Measurements from ENCODE around the gene ARL10. TPM values are rescaled to one million over a fixed set of nuclear protein-coding genes. Genes with fewer than 3 reads are reported as not detected.

ARL10 gene
- total RNA-seq, 1 donor from 2014 or later: 14.5 TPM

DNA sequence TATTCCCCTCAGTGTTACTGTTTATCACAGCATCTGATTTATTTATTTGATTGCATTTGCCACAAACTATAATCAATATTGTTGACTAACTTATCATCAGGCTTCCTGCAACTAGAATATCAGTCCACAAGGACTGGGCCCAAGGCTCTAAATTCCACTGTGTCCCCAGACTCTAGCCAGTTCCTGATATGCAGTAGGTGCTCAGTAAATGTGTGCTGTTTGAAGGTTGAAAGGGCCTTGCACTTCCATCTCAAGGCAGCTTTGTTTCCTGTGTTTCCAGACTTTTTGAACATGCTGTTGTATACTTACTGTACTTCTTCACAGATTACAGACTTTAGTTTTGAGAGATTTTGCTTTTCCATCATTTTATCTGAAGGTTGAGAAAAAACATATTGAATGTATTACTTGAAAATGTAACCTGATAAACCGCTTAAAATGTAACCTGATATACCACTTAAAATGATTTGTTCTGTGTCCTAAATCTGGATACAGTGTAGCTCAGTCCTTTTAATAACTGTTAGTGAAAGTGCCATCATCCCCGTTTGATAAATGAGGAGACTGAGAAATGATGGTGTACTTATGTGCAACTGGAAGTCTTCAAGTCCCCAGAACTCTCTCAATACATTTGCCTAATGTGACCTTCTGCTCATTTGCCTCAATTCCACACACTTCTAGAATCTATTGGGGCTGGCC, 22.4 kb upstream of the ARL10 start:
- H3K27me3 Mint-ChIP-seq (ENCODE audit: unreplicated experiment): peaks cover 5% of the 10 kb centered on the region

DNA sequence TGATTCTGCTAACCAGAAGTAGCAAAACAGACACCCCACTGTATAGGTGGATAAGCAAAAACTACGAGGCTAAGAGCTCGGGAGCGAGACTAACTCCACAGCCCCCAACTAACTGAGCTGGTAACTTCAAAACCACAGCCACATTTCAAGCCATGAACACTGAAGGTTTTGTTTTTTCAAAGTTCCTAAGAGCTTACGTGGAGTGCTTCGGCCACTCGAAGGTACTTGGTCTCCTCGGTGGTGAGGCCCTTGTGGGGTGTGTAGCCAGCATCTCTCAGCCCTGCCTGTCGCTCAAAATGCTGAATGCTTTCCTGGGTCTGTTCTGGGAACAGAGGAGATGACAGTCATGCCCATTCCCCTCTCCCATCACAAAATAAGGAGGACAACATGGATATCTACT, 14.9 kb upstream of the ARL10 start:
- H3K36me3 Mint-ChIP-seq (ENCODE audit: low read depth, unreplicated experiment): peaks cover 58% of the 10 kb centered on the region

More for the DNA sequence above, 22.4 kb upstream of the ARL10 start:
- Mint-ChIP-seq H3K9me3 (ENCODE audit: unreplicated experiment) (no peaks in the 10 kb centered on the region), H3K27ac (ENCODE audit: unreplicated experiment) (no peak overlapping the region), H3K4me3 (ENCODE audit: unreplicated experiment) (no peak overlapping the region), H3K36me3 (ENCODE audit: low read depth, unreplicated experiment) (peaks cover 8% of the 10 kb centered on the region), H3K4me1 (ENCODE audit: unreplicated experiment) (no peaks in the 10 kb centered on the region)
- no peak for DNase-seq (ENCODE audit: low spot score)
- TF ChIP-seq, protein P1, sequence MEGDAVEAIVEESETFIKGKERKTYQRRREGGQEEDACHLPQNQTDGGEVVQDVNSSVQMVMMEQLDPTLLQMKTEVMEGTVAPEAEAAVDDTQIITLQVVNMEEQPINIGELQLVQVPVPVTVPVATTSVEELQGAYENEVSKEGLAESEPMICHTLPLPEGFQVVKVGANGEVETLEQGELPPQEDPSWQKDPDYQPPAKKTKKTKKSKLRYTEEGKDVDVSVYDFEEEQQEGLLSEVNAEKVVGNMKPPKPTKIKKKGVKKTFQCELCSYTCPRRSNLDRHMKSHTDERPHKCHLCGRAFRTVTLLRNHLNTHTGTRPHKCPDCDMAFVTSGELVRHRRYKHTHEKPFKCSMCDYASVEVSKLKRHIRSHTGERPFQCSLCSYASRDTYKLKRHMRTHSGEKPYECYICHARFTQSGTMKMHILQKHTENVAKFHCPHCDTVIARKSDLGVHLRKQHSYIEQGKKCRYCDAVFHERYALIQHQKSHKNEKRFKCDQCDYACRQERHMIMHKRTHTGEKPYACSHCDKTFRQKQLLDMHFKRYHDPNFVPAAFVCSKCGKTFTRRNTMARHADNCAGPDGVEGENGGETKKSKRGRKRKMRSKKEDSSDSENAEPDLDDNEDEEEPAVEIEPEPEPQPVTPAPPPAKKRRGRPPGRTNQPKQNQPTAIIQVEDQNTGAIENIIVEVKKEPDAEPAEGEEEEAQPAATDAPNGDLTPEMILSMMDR (IDR thresholded peaks at IDR 0.05; ENCODE audit: unreplicated experiment): no peak

DNA sequence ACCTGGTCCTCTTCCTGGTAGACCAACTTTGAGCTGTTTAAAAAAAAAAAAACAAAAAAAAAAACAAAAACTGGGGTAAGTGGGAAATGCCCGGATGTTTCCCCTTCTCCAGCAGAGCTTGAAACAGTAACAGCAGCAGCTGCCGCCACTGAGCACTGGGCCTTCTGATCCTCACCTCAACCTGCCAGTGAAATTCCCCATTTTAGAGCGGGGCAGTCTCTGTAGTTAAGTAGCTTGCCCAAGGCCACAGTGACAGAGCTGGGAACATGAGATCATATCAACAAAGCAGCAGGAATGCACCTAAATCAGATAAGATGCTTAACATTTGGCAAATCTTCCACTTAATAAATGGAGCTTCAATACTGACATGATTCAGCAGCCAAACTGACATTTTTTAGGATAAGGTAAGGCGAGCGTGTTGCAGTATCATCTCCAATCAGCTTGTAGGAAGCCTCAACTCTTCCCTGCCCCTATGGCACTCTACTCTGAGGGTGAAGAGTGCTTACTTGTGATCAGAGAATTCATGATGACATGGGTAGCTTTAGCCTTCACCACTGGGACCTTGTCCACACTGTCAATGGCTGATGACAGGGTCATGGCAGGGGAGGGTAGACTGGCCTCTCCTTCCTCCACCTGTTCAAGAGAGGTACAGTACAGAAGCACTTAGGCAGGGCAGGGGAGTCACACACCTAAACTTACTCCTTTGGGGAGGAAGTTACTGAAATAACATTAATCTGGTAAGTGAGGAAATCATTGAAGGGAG, 13.0 kb upstream of the ARL10 start:
- Mint-ChIP-seq H3K4me1 (ENCODE audit: unreplicated experiment) (peaks cover 12% of the 10 kb centered on the region), H3K27ac (ENCODE audit: unreplicated experiment) (no peak overlapping the region), H3K9me3 (ENCODE audit: unreplicated experiment) (no peaks in the 10 kb centered on the region), H3K36me3 (ENCODE audit: low read depth, unreplicated experiment) (peaks cover 61% of the 10 kb centered on the region), H3K27me3 (ENCODE audit: unreplicated experiment) (no peaks in the 10 kb centered on the region), H3K4me3 (ENCODE audit: unreplicated experiment) (no peak overlapping the region)
- DNase-seq (ENCODE audit: low spot score): no peak
- TF ChIP-seq, protein P1 (IDR thresholded peaks at IDR 0.05; ENCODE audit: unreplicated experiment): no peak

More for the DNA sequence above, 14.9 kb upstream of the ARL10 start:
- Mint-ChIP-seq H3K4me1 (ENCODE audit: unreplicated experiment) (peaks cover 12% of the 10 kb centered on the region), H3K27ac (ENCODE audit: unreplicated experiment) (no peak overlapping the region), H3K9me3 (ENCODE audit: unreplicated experiment) (no peaks in the 10 kb centered on the region), H3K27me3 (ENCODE audit: unreplicated experiment) (no peaks in the 10 kb centered on the region), H3K4me3 (ENCODE audit: unreplicated experiment) (no peak overlapping the region)
- DNase-seq (ENCODE audit: low spot score): no peak
- TF ChIP-seq, protein P1 (IDR thresholded peaks at IDR 0.05; ENCODE audit: unreplicated experiment): no peak

- TF ChIP-seq, protein P1 (IDR thresholded peaks at IDR 0.05; ENCODE audit: unreplicated experiment): no peak
- no peak overlapping the region for H3K4me3 Mint-ChIP-seq (ENCODE audit: unreplicated experiment)
- peaks cover 59% of the 10 kb centered on the region for H3K36me3 Mint-ChIP-seq (ENCODE audit: low read depth, unreplicated experiment)
- H3K27ac Mint-ChIP-seq (ENCODE audit: unreplicated experiment): no peak overlapping the region
- no peaks in the 10 kb centered on the region for H3K9me3 Mint-ChIP-seq (ENCODE audit: unreplicated experiment)
- DNase-seq (ENCODE audit: low spot score): no peak
- H3K4me1 Mint-ChIP-seq (ENCODE audit: unreplicated experiment): peaks cover 12% of the 10 kb centered on the region
- H3K27me3 Mint-ChIP-seq (ENCODE audit: unreplicated experiment): no peaks in the 10 kb centered on the region
Measured at GRCh38 chr5:176353533-176353932, 11.8 kb upstream of the ARL10 start.

Measured in endothelial cell (in vitro differentiated cells).